ENCODE measurements around the gene TST.

DNA sequence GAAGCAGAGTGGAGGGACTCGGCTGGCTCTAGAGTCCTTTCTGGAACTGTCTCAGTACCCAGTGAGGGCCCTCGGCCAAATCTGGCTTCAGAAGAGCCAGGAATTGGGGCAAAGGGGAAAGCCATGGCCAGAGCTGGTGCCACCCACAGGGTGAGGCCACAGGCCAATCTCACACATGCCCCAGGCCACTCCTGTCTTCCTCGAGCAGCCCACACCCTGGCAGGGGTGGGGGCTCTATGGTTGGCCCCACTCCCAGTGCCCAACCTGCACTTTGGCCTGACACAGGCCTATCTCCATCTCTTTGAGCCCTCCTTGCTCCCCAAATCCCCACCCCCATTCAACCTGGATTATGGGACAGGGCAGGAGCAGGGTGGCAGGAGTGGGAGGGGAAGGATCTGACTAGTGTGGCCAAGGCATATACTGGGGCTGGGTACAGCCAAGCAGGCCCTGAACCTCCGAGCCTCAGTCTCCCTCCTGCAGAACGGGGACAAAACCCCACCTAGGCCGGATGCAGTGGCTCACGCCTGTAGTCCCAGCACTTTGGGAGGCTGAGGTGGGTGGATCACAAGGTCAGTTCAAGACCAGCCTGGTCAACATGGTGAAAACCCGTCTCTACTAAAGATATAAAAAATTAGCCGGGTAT, 6.9 kb downstream of the TST start:
- TF ChIP-seq CREB1 (IDR thresholded peaks at IDR 0.05; ENCODE audit: low read depth): no peak
- TF ChIP-seq EGR1 (IDR thresholded peaks at IDR 0.05; ENCODE audit: borderline replicate concordance in 1 of 2, low read depth in 2 of 2, low read length in 2 of 2): no peak
- TF ChIP-seq, protein P1, sequence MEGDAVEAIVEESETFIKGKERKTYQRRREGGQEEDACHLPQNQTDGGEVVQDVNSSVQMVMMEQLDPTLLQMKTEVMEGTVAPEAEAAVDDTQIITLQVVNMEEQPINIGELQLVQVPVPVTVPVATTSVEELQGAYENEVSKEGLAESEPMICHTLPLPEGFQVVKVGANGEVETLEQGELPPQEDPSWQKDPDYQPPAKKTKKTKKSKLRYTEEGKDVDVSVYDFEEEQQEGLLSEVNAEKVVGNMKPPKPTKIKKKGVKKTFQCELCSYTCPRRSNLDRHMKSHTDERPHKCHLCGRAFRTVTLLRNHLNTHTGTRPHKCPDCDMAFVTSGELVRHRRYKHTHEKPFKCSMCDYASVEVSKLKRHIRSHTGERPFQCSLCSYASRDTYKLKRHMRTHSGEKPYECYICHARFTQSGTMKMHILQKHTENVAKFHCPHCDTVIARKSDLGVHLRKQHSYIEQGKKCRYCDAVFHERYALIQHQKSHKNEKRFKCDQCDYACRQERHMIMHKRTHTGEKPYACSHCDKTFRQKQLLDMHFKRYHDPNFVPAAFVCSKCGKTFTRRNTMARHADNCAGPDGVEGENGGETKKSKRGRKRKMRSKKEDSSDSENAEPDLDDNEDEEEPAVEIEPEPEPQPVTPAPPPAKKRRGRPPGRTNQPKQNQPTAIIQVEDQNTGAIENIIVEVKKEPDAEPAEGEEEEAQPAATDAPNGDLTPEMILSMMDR (IDR thresholded peaks at IDR 0.05 in 2 of 3, conservative IDR thresholded peaks at IDR 0.05 in 1 of 3; ENCODE audit: control insufficient read depth in 2 of 3, extremely low read depth in 1 of 3, insufficient read depth in 1 of 3, low read depth in 3 of 3, low read length in 3 of 3): no peak
- TF ChIP-seq FOS (IDR thresholded peaks at IDR 0.05; ENCODE audit: borderline replicate concordance, extremely low read depth, insufficient read length): no peak
- TF ChIP-seq, protein P2, sequence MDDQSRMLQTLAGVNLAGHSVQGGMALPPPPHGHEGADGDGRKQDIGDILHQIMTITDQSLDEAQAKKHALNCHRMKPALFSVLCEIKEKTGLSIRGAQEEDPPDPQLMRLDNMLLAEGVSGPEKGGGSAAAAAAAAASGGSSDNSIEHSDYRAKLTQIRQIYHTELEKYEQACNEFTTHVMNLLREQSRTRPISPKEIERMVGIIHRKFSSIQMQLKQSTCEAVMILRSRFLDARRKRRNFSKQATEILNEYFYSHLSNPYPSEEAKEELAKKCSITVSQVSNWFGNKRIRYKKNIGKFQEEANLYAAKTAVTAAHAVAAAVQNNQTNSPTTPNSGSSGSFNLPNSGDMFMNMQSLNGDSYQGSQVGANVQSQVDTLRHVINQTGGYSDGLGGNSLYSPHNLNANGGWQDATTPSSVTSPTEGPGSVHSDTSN (IDR thresholded peaks at IDR 0.05; ENCODE audit: insufficient replicate concordance, low read depth, low read length): no peak
- TF ChIP-seq POLR2A (IDR thresholded peaks at IDR 0.05; ENCODE audit: low read depth, low read length): no peak
- TF ChIP-seq, protein P3, sequence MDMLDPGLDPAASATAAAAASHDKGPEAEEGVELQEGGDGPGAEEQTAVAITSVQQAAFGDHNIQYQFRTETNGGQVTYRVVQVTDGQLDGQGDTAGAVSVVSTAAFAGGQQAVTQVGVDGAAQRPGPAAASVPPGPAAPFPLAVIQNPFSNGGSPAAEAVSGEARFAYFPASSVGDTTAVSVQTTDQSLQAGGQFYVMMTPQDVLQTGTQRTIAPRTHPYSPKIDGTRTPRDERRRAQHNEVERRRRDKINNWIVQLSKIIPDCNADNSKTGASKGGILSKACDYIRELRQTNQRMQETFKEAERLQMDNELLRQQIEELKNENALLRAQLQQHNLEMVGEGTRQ (IDR thresholded peaks at IDR 0.05; ENCODE audit: borderline replicate concordance, low read depth, low read length): no peak
- TF ChIP-seq BHLHE40 (IDR thresholded peaks at IDR 0.05; ENCODE audit: borderline replicate concordance in 1 of 2, low read depth in 2 of 2, low read length in 1 of 2): no peak
- TF ChIP-seq BRCA1 (IDR thresholded peaks at IDR 0.05; ENCODE audit: low read depth, low read length): no peak
- TF ChIP-seq CHD4 (IDR thresholded peaks at IDR 0.05): no peak
- no peak for TF ChIP-seq HDGF (IDR thresholded peaks at IDR 0.05)
- TF ChIP-seq GATAD2B (conservative IDR thresholded peaks at IDR 0.05; ENCODE audit: low read depth): no peak
- no peak for TF ChIP-seq HCFC1 (IDR thresholded peaks at IDR 0.05; ENCODE audit: low read length)
- no peak for TF ChIP-seq GABPA (IDR thresholded peaks at IDR 0.05; ENCODE audit: low read depth)
